ENCODE measurements around the gene NXT1.

NXT1 gene

DNA sequence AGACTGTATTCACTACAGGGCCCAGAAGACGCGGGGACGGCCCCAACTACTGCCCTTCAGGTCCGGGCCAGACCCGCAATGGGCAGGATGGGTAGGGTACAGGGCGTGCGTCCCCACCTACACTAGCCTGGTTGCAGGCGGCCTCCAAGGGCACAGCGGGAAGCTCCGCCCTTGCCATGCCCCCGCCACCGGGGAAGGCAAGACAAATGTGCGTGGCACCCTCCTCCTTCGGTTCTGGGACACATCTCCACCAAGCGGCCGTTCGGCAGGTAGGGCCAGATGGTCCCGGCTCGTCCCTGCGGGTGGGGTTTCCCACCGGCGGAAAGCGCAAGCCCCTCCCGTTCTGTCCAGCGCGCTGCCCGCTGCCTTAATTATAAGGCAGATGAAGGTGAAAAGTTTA, 5.6 kb downstream of the NXT1 start:
- ATAC-seq (replicated peaks; ENCODE audit: extremely low read depth, poor library complexity, severe bottlenecking) (no peak), DNase-seq (ENCODE audit: low spot score in 2 of 2) (no peak)
- Mint-ChIP-seq H3K36me3 (ENCODE audit: insufficient read depth) (peaks cover 23% of the 10 kb centered on the region), H3K27ac (ENCODE audit: low read depth) (no peak overlapping the region), H3K4me1 (peaks cover 18% of the 10 kb centered on the region), H3K9me3 (no peaks in the 10 kb centered on the region), H3K4me3 (peak overlapping the region; percentile 95), H3K27me3 (no peaks in the 10 kb centered on the region)

DNA sequence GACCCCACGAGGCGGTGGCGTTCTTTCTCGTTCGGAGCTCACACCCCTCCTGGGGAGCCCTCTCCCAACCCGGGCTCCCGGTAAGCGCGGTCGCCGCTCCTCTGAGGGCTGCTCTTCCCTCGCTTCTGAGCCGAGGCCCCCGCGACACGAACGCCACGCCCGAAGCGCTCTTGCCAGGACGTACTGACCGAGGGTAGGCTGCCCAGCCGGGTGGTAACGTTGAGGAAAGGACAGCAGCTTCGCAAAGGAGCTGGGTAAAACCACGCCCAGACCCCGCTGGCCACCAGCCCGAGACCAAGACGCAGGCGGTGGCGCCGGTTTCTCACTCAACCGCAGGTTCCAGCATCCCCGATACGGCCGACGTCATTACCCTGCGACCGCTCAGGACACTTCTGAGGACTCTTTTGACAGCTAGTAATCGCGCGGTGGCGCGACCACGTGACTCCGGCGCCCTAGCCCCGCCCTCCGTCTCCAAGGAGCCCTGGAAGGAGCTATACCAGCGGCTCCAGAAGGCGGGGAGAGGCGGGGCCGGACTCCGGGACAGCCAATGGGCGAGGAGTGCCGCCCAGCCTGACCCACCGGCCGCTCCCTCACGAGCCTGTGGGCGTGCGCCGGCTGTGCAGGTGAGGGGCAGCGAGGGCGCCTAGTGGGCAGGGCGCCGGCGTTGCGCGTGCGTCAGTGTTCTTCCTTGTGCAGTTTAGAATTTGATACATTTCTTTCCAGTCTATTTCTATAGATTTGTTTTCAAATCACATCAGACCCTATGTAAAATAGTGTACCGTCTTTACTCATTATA, 7.4 kb downstream of the NXT1 start:
- ATAC-seq (replicated peaks; ENCODE audit: extremely low read depth, poor library complexity, severe bottlenecking) (peak; percentile 63), DNase-seq (ENCODE audit: low spot score in 2 of 2) (peak; percentile 99)
- H3K27ac Mint-ChIP-seq (ENCODE audit: low read depth): peak overlapping the region; percentile 98
- peak overlapping the region; percentile 95 for H3K4me3 Mint-ChIP-seq
- no peaks in the 10 kb centered on the region for H3K9me3 Mint-ChIP-seq
- no peaks in the 10 kb centered on the region for H3K27me3 Mint-ChIP-seq
- peaks cover 30% of the 10 kb centered on the region for H3K36me3 Mint-ChIP-seq (ENCODE audit: insufficient read depth)
- peaks cover 19% of the 10 kb centered on the region for H3K4me1 Mint-ChIP-seq

DNA sequence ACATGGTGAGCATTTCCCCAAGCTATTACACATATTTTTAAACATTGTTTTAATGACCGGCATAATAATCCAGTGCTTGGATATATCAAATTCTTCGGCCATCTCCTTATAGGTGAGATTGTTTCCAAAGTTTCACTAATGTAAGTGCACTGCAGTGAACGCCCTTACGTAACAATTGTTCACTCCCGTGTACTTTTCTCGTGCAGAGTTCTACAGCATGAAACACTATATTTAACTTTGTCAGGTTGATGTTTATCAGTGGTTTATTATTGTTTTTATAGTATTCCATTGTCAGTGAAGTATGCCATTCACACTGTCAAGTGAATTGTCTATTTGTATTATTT, 7.9 kb downstream of the NXT1 start:
- Mint-ChIP-seq H3K9me3 (no peaks in the 10 kb centered on the region), H3K4me1 (peaks cover 24% of the 10 kb centered on the region), H3K27me3 (no peaks in the 10 kb centered on the region), H3K4me3 (peak overlapping the region; percentile 95), H3K36me3 (ENCODE audit: insufficient read depth) (peaks cover 32% of the 10 kb centered on the region), H3K27ac (ENCODE audit: low read depth) (peak overlapping the region; percentile 98)
- DNase-seq (ENCODE audit: low spot score in 2 of 2) (no peak), ATAC-seq (replicated peaks; ENCODE audit: extremely low read depth, poor library complexity, severe bottlenecking) (no peak)

DNA sequence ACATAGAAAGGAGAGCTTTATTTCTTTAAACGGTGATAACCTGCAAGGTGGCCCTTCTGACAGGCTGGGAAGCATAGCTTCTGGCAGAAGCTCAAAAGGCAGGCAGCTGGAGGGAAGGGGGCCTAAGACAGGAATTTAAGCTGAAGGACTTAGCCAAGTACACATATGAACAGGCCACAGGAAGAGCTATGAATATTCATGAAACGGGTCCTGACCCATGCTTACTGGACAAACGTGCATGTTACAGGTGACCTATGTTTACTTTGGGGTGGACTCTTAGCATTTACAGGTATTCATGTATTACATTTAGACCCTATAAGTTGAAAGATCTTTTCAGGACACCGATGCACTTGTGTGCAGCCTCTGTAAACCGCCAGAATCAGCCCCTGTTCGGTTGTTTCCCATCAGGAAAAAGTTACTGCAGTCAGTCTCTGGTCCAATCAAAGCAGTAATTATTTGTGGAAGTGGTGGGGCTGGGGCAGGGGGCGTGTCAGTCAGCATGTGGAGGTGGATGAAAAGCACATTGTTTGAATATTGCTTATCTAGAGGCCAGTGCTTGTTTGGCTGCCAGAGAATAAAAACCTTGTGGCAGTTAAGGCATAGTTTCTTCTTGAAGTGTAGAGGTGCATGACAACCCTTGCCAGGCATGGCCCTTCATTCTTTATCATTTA, 8.5 kb downstream of the NXT1 start:
- ATAC-seq (replicated peaks; ENCODE audit: extremely low read depth, poor library complexity, severe bottlenecking) (no peak), DNase-seq (ENCODE audit: low spot score in 2 of 2) (no peak)
- H3K9me3 Mint-ChIP-seq: no peaks in the 10 kb centered on the region
- H3K27ac Mint-ChIP-seq (ENCODE audit: low read depth): peak overlapping the region; percentile 98
- H3K4me3 Mint-ChIP-seq: no peak overlapping the region
- H3K36me3 Mint-ChIP-seq (ENCODE audit: insufficient read depth): peaks cover 32% of the 10 kb centered on the region
- H3K4me1 Mint-ChIP-seq: peaks cover 25% of the 10 kb centered on the region
- no peaks in the 10 kb centered on the region for H3K27me3 Mint-ChIP-seq

DNA sequence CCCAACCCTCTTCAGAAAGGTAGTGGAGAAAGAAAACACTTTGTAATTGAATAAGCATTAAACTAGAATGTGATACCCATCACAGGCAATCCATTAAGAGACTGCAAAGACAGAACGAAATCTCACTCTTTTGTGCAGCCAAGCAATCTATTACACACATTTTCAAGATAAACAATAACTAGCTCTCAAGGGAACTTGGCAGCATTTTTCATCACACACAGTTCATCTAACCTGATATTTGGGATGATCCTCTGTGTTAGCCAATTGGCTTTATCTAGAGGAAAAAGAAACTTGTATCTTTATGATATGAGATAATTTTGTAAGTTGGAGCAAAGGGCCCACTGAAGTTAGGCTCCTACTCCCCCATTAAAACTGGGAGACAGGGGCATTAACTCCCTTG, 9.9 kb downstream of the NXT1 start:
- peaks cover 35% of the 10 kb centered on the region for H3K4me1 Mint-ChIP-seq
- H3K9me3 Mint-ChIP-seq: no peaks in the 10 kb centered on the region
- no peaks in the 10 kb centered on the region for H3K27me3 Mint-ChIP-seq
- peak overlapping the region; percentile 92 for H3K27ac Mint-ChIP-seq (ENCODE audit: low read depth)
- peaks cover 36% of the 10 kb centered on the region for H3K36me3 Mint-ChIP-seq (ENCODE audit: insufficient read depth)
- peak overlapping the region; percentile 92 for H3K4me3 Mint-ChIP-seq
- DNase-seq (ENCODE audit: low spot score in 2 of 2) (no peak), ATAC-seq (replicated peaks; ENCODE audit: extremely low read depth, poor library complexity, severe bottlenecking) (no peak)

DNA sequence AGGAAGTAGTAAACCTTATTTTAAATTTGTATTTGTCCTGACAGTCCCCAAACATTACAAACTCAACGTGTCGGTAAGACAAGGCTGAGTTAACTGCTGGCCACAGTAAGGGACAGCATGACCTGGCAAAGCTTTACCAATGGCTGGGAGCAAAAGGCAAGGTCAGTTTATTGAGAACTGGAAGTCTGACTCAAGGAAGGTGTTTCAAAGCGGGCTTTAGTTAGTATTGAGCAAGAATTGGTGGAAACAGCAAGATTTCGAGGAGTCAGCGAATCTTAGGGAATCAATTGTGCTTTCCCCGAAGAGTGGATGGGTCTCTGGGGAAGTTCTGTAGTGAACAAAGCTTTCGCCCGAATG, 10.5 kb downstream of the NXT1 start:
- Mint-ChIP-seq H3K27ac (ENCODE audit: low read depth) (peak overlapping the region; percentile 92), H3K4me3 (peak overlapping the region; percentile 92), H3K9me3 (no peaks in the 10 kb centered on the region), H3K36me3 (ENCODE audit: insufficient read depth) (peaks cover 33% of the 10 kb centered on the region), H3K4me1 (peaks cover 39% of the 10 kb centered on the region), H3K27me3 (no peaks in the 10 kb centered on the region)
- DNase-seq (ENCODE audit: low spot score in 2 of 2) (no peak), ATAC-seq (replicated peaks; ENCODE audit: extremely low read depth, poor library complexity, severe bottlenecking) (no peak)

DNA sequence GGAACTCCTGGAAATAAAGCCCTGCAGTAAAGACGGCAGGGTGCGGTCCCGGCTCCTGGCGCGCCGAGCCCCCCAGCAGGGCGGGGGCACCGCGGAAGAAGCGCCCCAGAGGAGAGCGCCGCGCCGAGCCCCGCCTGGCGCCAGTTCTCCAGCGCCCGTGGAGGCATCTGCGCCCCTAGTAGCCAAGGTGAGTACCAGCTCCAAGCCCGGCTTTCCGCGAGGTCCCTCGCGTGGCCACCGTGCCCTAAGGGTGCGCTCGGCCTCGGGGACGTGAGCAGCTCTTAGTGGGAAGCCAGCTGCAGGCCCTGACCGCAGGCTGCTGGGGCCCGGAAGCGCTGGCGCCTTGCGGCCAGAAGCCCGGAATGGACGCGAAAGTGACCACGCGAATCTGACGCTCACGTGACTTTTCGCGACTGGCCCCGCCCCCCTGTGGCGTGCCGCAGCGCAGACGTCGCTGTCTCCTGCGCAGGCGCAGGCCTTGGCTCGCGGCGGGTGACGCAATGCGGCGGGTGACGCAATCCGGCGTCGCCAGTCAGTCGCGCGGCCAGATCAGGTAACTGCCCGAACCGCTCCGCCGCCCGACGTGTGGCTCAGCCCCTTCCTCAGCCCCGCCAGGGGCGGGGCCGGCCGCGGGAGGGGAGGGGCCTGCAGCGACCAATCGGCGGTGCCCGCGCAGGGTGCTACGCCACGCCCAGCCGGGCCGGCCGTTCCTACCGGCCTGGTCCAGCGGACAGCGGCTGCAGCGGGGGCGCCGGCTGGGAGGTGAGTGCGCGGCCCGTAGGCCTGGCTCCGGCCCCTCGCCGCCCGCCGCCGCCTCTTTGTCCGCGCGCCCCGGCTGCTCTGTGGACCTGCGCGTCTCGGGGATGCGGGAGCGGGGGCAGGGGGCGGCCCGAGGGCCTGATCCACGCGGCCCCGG, 11.1 kb downstream of the NXT1 start, which contains the start of gene GZF1:
GZF1 (plus strand) TSS at position 707 of the 916 bp plus-strand sequence. CDS start 2,202 bp downstream, outside the sequence.
- peak; percentile 75 for ATAC-seq (replicated peaks; ENCODE audit: extremely low read depth, poor library complexity, severe bottlenecking)
- peak within 1 kb of the TSS; percentile 92 for H3K4me3 Mint-ChIP-seq
- H3K36me3 Mint-ChIP-seq (ENCODE audit: insufficient read depth): peaks cover 30% of the 10 kb centered on the region
- H3K9me3 Mint-ChIP-seq: no peaks in the 10 kb centered on the region
- H3K27ac Mint-ChIP-seq (ENCODE audit: low read depth): peak within 1 kb of the TSS; percentile 92
- peak; percentile 98 to 99 for DNase-seq (ENCODE audit: low spot score in 2 of 2)
- H3K4me1 Mint-ChIP-seq: peaks cover 45% of the 10 kb centered on the region
- no peaks in the 10 kb centered on the region for H3K27me3 Mint-ChIP-seq

DNA sequence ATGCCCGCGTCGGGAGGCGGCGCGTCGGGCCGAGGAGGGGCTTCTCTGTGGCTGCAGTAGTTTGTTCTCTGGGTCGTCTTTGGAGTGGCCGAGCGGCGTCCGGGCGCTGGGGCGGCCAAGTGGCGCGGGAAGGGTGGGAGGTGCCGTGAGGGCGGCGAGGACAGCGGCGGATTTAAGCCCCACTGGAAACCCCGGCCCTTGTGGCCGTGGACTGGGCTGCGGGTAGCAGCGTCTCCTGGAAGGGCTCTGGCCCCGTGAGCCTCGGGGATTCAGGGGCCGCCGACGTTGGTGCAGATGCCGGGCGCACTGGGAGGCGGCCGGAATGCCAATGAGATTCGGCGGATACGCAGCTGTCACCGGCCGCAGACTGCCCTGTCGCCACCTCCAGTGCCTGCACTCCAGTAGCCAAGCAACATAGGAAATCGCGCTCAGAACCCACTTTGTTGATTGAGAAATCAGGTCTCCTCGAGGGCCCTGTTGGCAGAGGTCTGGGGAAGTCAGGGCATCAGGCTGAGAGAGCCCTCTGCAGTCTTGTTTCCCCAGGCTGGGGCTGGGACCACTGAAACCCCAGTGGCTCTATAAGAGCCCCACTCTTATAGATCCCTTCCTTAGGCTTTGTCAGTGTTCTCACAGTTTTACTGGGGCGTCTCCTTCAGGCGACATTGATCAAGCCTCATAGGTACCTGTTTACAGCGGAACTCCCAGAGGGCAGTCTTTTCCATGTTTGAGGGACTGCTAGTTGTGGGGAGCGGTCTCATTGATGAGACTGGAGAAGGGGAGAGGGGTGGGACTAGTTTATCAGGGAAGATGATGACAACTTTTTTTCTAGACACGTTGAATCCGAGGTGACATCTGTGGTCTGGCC, 12.0 kb downstream of the NXT1 start:
- Mint-ChIP-seq H3K27ac (ENCODE audit: low read depth) (peak overlapping the region; percentile 92), H3K4me3 (peak overlapping the region; percentile 92), H3K36me3 (ENCODE audit: insufficient read depth) (peaks cover 29% of the 10 kb centered on the region), H3K27me3 (no peaks in the 10 kb centered on the region), H3K4me1 (peaks cover 48% of the 10 kb centered on the region), H3K9me3 (no peaks in the 10 kb centered on the region)
- ATAC-seq (replicated peaks; ENCODE audit: extremely low read depth, poor library complexity, severe bottlenecking): peak; percentile 7
- DNase-seq (ENCODE audit: low spot score in 2 of 2): peak; percentile 30 to 45

DNA sequence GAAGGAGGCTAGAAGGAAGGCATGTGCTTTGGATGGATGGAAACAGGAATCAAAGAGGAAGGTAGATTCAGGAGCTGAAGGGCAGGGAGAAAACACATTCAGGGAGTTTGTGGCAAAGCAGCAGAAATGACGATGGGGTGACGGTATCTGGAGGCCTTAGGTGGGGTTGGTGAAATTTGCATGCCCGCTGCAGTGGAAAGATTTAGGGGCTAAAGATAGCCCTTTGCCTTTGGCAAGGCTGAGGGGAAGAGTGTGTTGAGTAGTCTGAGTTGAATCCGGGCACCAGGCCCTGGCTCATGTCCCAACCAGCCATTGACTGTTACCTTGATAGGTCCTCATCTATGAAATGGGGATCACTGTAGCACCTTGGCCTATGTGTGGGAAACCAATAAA, 12.7 kb downstream of the NXT1 start:
- no peak for ATAC-seq (replicated peaks; ENCODE audit: extremely low read depth, poor library complexity, severe bottlenecking)
- H3K27me3 Mint-ChIP-seq: no peaks in the 10 kb centered on the region
- H3K36me3 Mint-ChIP-seq (ENCODE audit: insufficient read depth): peaks cover 27% of the 10 kb centered on the region
- peak overlapping the region; percentile 92 for H3K27ac Mint-ChIP-seq (ENCODE audit: low read depth)
- H3K4me1 Mint-ChIP-seq: peaks cover 42% of the 10 kb centered on the region
- DNase-seq (ENCODE audit: low spot score in 2 of 2): no peak
- H3K9me3 Mint-ChIP-seq: no peaks in the 10 kb centered on the region
- H3K4me3 Mint-ChIP-seq: peak overlapping the region; percentile 92

DNA sequence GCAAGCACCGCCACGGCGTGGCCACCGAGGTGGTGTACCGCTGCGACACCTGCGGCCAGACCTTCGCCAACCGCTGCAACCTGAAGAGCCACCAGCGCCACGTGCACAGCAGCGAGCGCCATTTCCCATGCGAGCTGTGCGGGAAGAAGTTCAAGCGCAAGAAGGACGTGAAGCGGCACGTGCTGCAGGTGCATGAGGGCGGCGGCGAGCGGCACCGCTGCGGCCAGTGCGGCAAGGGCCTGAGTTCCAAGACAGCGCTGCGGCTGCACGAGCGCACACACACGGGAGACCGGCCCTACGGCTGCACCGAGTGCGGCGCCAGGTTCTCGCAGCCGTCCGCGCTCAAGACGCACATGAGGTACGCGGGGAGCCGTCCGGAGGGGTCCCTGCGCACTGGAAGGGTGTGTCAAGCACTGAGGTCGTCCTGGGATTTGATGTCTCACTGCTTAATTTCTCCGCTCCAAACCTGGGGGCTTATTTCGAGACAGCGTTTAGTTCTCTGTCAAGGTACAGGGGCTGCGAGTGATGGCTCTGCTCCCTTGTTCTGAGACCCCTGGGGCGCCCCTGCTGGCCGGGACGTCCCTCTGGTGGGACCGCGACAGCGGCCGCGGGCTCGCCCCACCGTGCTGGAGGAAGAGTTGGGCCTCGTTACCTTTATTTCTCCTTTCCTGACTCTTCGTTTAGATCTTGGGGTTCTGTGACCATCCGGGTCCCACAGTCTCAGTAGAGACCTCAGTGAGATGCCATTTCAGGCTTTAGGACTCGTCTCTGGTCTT, 15.0 kb downstream of the NXT1 start:
- Mint-ChIP-seq H3K4me3 (no peak overlapping the region), H3K4me1 (peaks cover 35% of the 10 kb centered on the region), H3K27me3 (no peaks in the 10 kb centered on the region), H3K9me3 (no peaks in the 10 kb centered on the region), H3K27ac (ENCODE audit: low read depth) (peak overlapping the region; percentile 94), H3K36me3 (ENCODE audit: insufficient read depth) (peaks cover 43% of the 10 kb centered on the region)
- no peak for ATAC-seq (replicated peaks; ENCODE audit: extremely low read depth, poor library complexity, severe bottlenecking)
- DNase-seq (ENCODE audit: low spot score in 2 of 2): no peak

DNA sequence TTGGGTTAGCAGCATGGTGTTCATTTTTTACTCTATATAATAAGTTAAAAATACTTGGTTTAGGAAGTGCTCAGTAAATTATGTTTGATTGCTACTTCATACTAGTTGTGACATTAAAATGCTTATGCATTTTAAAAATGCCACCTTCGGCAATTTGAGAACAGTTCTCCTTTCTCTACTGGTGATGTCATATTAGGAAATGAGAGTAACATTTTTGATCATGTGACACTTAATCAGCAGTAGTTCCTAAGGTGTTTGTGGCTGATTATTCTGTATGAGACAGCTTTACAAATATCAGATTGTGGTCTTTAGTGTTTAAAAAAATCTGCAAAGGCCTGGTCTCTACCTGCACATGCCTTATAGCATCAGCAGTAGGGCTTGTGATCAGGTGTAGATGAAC, 15.8 kb downstream of the NXT1 start:
- peaks cover 45% of the 10 kb centered on the region for H3K36me3 Mint-ChIP-seq (ENCODE audit: insufficient read depth)
- H3K9me3 Mint-ChIP-seq: no peaks in the 10 kb centered on the region
- peak overlapping the region; percentile 94 for H3K27ac Mint-ChIP-seq (ENCODE audit: low read depth)
- no peak for DNase-seq (ENCODE audit: low spot score in 2 of 2)
- ATAC-seq (replicated peaks; ENCODE audit: extremely low read depth, poor library complexity, severe bottlenecking): peak; percentile 12
- peaks cover 35% of the 10 kb centered on the region for H3K4me1 Mint-ChIP-seq
- no peak overlapping the region for H3K4me3 Mint-ChIP-seq
- no peaks in the 10 kb centered on the region for H3K27me3 Mint-ChIP-seq
